ENCODE measurements around the gene TRIM67. TPM values are rescaled to one million over a fixed set of nuclear protein-coding genes. Genes with fewer than 3 reads are reported as not detected.

TRIM67 gene
- total RNA-seq, 3 donors from 2014 or later (not counting 1 experiment from before 2014, with no cell fraction given) = not detected

- no peaks in the 10 kb centered on the region for H3K9me3 ChIP-seq (ENCODE audit: control insufficient read depth, insufficient read depth, low read length)
- H3K36me3 ChIP-seq (ENCODE audit: control insufficient read depth, insufficient read depth, low read length) = peaks cover 44% of the 10 kb centered on the region
- Mint-ChIP-seq H3K4me1 (peaks cover 44 to 50% of the 10 kb centered on the region in 2 donors), H3K27me3 (ENCODE audit: low read depth in 2 of 2) (no peaks in the 10 kb centered on the region), H3K27ac (no peak overlapping the region), H3K4me3 (no peak overlapping the region), H3K9me3 (no peaks in the 10 kb centered on the region), H3K36me3 (no peaks in the 10 kb centered on the region)
- no peaks in the 10 kb centered on the region for H3K27me3 ChIP-seq (ENCODE audit: control insufficient read depth, insufficient read depth, low read length)
- DNase-seq = no peak
- H3K27ac ChIP-seq (ENCODE audit: low read length) = no peak overlapping the region
- ATAC-seq = no peak
- H3K4me1 ChIP-seq (ENCODE audit: control insufficient read depth, insufficient read depth, low read length) = no peaks in the 10 kb centered on the region
- WGBS (ENCODE audit: insufficient coverage) = 88% methylated on average over 12 of the region's 14 CpGs
- intact Hi-C loops (cut with micrococcal nuclease) = no loop called here
- TF ChIP-seq CTCF (IDR thresholded peaks at IDR 0.05) = no peak
- H3K4me3 ChIP-seq (ENCODE audit: low read length) = no peak overlapping the region
Measured at GRCh38 chr1:231232870-231233734, 71.2 kb downstream of the TRIM67 start.

GRCh38 chr1:231233735-231234417 is 72.0 kb downstream of the TRIM67 start:
- 90% methylated on average over 8 of the region's 8 CpGs for WGBS (ENCODE audit: insufficient coverage)
- no peak for TF ChIP-seq CTCF (IDR thresholded peaks at IDR 0.05)
- intact Hi-C loops (cut with micrococcal nuclease) = no loop called here

GRCh38 chr1:231234506-231234905 is 72.6 kb downstream of the TRIM67 start:
- Mint-ChIP-seq H3K4me3 (no peak overlapping the region), H3K4me1 (peaks cover 51 to 54% of the 10 kb centered on the region in 2 donors), H3K27ac (no peak overlapping the region), H3K27me3 (ENCODE audit: low read depth in 2 of 2) (no peaks in the 10 kb centered on the region), H3K36me3 (peaks cover 9% of the 10 kb centered on the region), H3K9me3 (no peaks in the 10 kb centered on the region)
- Histone ChIP-seq H3K4me3 (ENCODE audit: low read length) (no peak overlapping the region), H3K4me1 (ENCODE audit: control insufficient read depth, insufficient read depth, low read length) (no peaks in the 10 kb centered on the region), H3K27ac (ENCODE audit: low read length) (no peak overlapping the region), H3K27me3 (ENCODE audit: control insufficient read depth, insufficient read depth, low read length) (no peaks in the 10 kb centered on the region), H3K36me3 (ENCODE audit: control insufficient read depth, insufficient read depth, low read length) (peaks cover 41% of the 10 kb centered on the region), H3K9me3 (ENCODE audit: control insufficient read depth, insufficient read depth, low read length) (no peaks in the 10 kb centered on the region)
- intact Hi-C loops (cut with micrococcal nuclease) = no loop called here
- no peak for TF ChIP-seq CTCF (IDR thresholded peaks at IDR 0.05)
- 99% methylated on average over 3 of the region's 3 CpGs for WGBS (ENCODE audit: insufficient coverage)
- DNase-seq (no peak), ATAC-seq (no peak)

More at GRCh38 chr1:231233735-231234417, 72.0 kb downstream of the TRIM67 start:
- Mint-ChIP-seq H3K9me3 (no peaks in the 10 kb centered on the region), H3K4me1 (peaks cover 49 to 50% of the 10 kb centered on the region in 2 donors), H3K27me3 (ENCODE audit: low read depth in 2 of 2) (no peaks in the 10 kb centered on the region), H3K4me3 (no peak overlapping the region), H3K36me3 (peaks cover 4% of the 10 kb centered on the region), H3K27ac (no peak overlapping the region)
- Histone ChIP-seq H3K36me3 (ENCODE audit: control insufficient read depth, insufficient read depth, low read length) (peaks cover 46% of the 10 kb centered on the region), H3K4me3 (ENCODE audit: low read length) (no peak overlapping the region), H3K9me3 (ENCODE audit: control insufficient read depth, insufficient read depth, low read length) (no peaks in the 10 kb centered on the region), H3K27ac (ENCODE audit: low read length) (no peak overlapping the region), H3K4me1 (ENCODE audit: control insufficient read depth, insufficient read depth, low read length) (no peaks in the 10 kb centered on the region), H3K27me3 (ENCODE audit: control insufficient read depth, insufficient read depth, low read length) (no peaks in the 10 kb centered on the region)
- DNase-seq = no peak
- no peak for ATAC-seq

All from natural killer cell (primary cell).